ENCODE results near the gene CCP110.
A peak's percentile ranks its signal among the peaks of the same experiment; 100 is the strongest.

Gene CCP110

DNA sequence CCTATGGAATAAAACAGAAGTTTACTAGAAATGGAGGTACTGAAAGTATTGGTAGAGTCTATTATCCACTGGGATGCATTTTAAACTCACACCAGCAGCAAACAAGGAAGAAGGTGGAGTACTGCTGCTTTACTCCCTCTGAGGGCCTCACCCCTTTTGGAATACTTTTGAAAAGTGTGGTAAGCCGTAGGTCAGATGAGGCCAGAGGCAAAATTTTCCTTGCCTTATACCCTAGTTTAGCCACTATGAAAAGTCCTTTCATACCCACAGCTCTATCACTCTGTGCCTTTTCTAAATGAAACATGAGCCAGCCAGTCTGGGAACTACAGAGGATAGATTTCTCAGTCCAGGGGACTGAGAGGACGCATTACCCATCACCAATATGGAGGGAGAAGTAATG, 15.9 kb upstream of the CCP110 start:
- no peak for TF ChIP-seq CTCF (IDR thresholded peaks at IDR 0.05; ENCODE audit: low read depth, low read length)
- H3K4me3 ChIP-seq (ENCODE audit: low read depth, low read length), result no peak overlapping the region

DNA sequence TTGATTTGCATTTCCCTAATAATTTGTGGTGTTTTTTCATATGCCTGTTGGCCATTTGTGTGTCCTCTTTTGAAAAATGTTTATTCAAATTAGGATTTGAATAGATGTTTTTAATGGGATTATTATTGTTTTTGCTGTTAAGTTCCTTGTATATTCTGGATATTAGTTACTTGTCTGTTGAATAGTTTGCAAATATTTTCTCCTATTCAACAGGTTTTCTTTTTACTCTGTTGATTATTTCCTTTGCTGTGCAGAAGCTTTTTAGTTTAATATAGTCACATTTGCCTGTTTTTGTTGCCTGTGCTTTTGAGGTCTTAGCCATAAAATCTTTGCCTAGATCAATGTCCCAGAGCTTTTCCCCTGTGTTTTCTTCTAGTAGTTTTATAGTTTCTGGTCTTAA, 11.4 kb upstream of the CCP110 start:
- no peak overlapping the region for H3K4me3 ChIP-seq (ENCODE audit: low read depth, low read length)
- TF ChIP-seq CTCF (IDR thresholded peaks at IDR 0.05; ENCODE audit: low read depth, low read length), result no peak

DNA sequence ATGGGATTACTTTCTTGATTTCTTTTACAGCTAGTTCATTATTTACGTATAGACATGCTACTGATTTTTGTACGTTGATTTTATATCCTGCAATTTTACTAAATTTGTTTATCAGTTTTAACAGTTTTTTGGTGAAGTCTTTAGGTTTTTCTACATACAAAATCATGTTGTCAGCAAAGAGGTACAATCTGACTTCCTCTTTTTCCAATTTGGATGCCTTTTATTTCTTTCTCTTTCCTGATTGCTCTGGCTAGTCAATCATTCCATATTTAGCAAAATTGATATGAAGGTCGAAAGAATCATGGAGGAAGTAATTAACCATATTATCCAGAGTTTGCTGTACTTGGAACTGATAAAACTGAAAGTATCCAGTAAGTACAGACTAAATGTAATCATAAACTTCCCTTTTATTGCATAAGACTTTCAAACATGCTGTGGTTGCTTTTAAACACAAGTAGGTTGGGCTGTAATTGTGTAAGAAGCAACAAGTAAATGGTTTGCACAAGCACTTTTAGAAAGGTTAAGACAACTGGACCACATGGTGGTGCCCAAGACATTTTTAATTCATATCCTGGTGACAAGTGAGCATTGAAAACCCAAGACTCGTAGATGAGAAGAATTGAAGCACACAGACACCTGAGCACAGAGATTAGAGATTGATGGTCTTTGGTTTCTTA, 10.2 kb upstream of the CCP110 start:
- H3K4me3 ChIP-seq (ENCODE audit: low read depth, low read length), result no peak overlapping the region
- no peak for TF ChIP-seq CTCF (IDR thresholded peaks at IDR 0.05; ENCODE audit: low read depth, low read length)

DNA sequence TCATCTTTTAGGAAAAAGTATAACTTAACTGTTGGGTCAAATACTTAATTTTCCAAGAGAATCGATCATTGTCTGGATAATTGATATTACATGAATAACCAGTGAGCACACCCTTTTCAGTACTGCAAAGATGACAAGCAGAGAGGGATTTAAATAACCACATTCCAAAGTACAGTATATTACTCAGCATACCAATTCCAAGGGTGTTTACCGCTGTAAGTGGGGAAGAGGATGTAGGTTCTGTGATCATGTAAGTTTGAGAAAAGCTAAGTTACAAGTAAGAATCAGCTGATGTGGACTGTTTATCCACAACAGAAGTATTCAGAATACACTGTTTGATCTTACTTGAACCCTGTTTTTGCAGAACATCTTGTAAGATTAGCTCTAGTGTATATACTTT, 8.0 kb upstream of the CCP110 start:
- H3K4me3 ChIP-seq (ENCODE audit: low read depth, low read length), result no peak overlapping the region
- TF ChIP-seq CTCF (IDR thresholded peaks at IDR 0.05; ENCODE audit: low read depth, low read length), result no peak

- no peak for TF ChIP-seq CTCF (IDR thresholded peaks at IDR 0.05; ENCODE audit: low read depth, low read length)
- no peak overlapping the region for H3K4me3 ChIP-seq (ENCODE audit: low read depth, low read length)
Measured at GRCh38 chr16:19517424-19518089, 6.2 kb upstream of the CCP110 start.

DNA sequence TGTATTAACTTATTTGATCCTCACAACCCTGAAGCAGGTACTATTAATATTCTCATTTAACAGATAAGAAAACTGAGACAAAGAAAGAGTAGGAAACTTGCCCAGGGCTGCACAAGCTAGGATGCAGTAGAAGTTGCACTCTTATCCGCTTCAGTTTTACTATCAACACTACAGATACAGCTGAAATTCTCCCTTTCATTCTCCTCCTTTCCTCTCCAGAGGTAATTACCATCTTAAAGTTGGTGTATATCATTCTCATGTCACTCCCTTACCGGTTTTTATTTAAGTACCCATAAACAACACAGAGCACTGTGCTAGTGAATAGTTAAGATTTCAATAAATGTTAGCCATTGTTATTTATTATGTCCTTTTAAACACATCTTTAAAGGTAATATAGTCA, 5.4 kb upstream of the CCP110 start:
- H3K4me3 ChIP-seq (ENCODE audit: low read depth, low read length), result no peak overlapping the region
- no peak for TF ChIP-seq CTCF (IDR thresholded peaks at IDR 0.05; ENCODE audit: low read depth, low read length)

DNA sequence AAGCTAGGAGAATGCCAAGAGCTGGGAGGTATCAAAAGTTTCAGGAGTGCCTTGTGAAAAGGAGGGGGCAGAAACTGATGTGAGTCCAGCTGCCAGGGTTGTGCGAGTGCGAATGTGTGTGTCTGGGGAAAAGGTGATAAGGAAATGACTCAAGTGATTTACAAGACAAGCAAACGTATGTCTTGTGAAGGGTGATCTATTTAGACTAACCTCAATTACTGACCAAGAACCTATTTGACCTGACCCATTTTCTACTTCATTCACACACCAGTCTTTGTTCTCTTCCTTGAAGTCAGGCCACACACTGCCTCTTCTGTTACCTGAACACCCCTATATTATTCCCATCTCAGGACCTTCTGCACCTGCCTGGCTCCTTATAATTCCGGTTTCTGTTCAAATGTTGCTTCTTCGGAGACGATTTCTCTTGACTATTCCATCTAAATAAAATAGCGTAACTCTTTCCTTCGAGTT, 2.8 kb upstream of the CCP110 start:
- H3K4me3 ChIP-seq (ENCODE audit: low read depth, low read length), result peak overlapping the region; percentile 74
- TF ChIP-seq CTCF (IDR thresholded peaks at IDR 0.05; ENCODE audit: low read depth, low read length), result no peak
